CD4-positive, alpha-beta T cell (primary cell): Measurements from ENCODE around the gene RTN4IP1. TPM values are rescaled to one million over a fixed set of nuclear protein-coding genes. Genes with fewer than 3 reads are reported as not detected.

Experiments
- ATAC-seq: fragments of 200-7000 bp; cut with Tn5 transposase; one replicate; pipeline ENCODE4 v1.10.0; 2022; ENCODE audit warnings: mild to moderate bottlenecking; ENCODE audit not compliant: poor library complexity
- CTCF ChIA-PET: fragments of 350-600 bp; sonication (Branson Sonifier 250); formaldehyde crosslinking; loops from one replicate; lab custom pipeline; 2021; ENCODE audit warnings: antibody characterized with exemption, inconsistent platforms; lab: Charles Lee
- POLR2A ChIA-PET: fragments of 350-600 bp; sonication (Branson Sonifier 250); formaldehyde crosslinking; loops from one replicate; lab custom pipeline; 2021; ENCODE audit warnings: antibody characterized with exemption, inconsistent platforms; lab: Charles Lee
- DNase-seq, 14 experiments: peaks; one replicate each; pipeline ENCODE4 v3.0.0-alpha.2; 2013 to 2020; ENCODE audit warnings: mixed read lengths in 2 of 14
- H3K27ac ChIP-seq, 2 donors: one replicate each; pipeline versions ENCODE4 v1.5.1 to v1.7.0; 2013; ENCODE audit warnings: low read length in 2 of 2, low read depth in 1 of 2, mild to moderate bottlenecking in 1 of 2
- H3K27me3 ChIP-seq, 2 experiments: 1 replicate in 1 of 2; 2 replicates in 1 of 2; pipeline versions ENCODE4 v1.6.1 to v1.7.0; 2013; ENCODE audit warnings: low read length in 2 of 2, control low read depth in 1 of 2, mild to moderate bottlenecking in 1 of 2, moderate library complexity in 1 of 2; ENCODE audit not compliant: insufficient read depth in 2 of 2, control insufficient read depth in 1 of 2
- H3K36me3 ChIP-seq: one replicate; pipeline ENCODE4 v1.6.1; 2013; ENCODE audit warnings: low read length, control low read depth; ENCODE audit not compliant: insufficient read depth
- H3K4me1 ChIP-seq: one replicate; pipeline ENCODE4 v1.6.1; 2013; ENCODE audit warnings: low read length, control low read depth; ENCODE audit not compliant: insufficient read depth
- H3K4me3 ChIP-seq: one replicate; pipeline ENCODE4 v1.5.1; 2013; ENCODE audit warnings: mild to moderate bottlenecking, low read length, moderate library complexity
- H3K9me3 ChIP-seq, 2 experiments: 1 replicate in 1 of 2; 2 replicates in 1 of 2; pipeline versions ENCODE4 v1.6.1 to v1.7.0; 2013; ENCODE audit warnings: low read length in 2 of 2, mild to moderate bottlenecking in 2 of 2, control low read depth in 1 of 2, moderate library complexity in 1 of 2; ENCODE audit not compliant: control insufficient read depth in 1 of 2, insufficient read depth in 1 of 2
- H3K27ac Mint-ChIP-seq: one replicate; pipeline ENCODE4 v1.8.0; 2020; ENCODE audit warnings: mixed read lengths
- H3K27me3 Mint-ChIP-seq: one replicate; pipeline ENCODE4 v1.8.0; 2021; ENCODE audit warnings: mixed read lengths
- H3K36me3 Mint-ChIP-seq: one replicate; pipeline ENCODE4 v1.8.0; 2021; ENCODE audit warnings: low read depth, mixed read lengths
- H3K4me1 Mint-ChIP-seq: one replicate; pipeline ENCODE4 v1.8.0; 2021; ENCODE audit warnings: low read depth, mixed read lengths
- H3K4me3 Mint-ChIP-seq: one replicate; pipeline ENCODE4 v1.8.0; 2020; ENCODE audit warnings: mild to moderate bottlenecking, mixed read lengths
- H3K9me3 Mint-ChIP-seq: one replicate; pipeline ENCODE4 v1.8.0; 2020; ENCODE audit warnings: mixed read lengths
- intact Hi-C, 2 experiments: fragments of 100-400 bp; cut with DNase I in 1 of 2; cut with micrococcal nuclease in 1 of 2; formaldehyde crosslinking; loops; one replicate each; pipeline versions ENCODE4 v1.15.1 to v1.9.0; 2023 to 2025; cut with DNase I, micrococcal nuclease
- total RNA-seq, 174 experiments: library from RNA in 2 of 174; stranded (reverse) in 2 of 174; gene quantifications; one replicate each; pipeline ENCODE4 v1.2.3 and lab custom pipeline; 2021 to 2026
- TF ChIP-seq, protein P1 (sequence below): fragments of 200-600 bp; IDR thresholded peaks from one replicate; pipeline ENCODE4 v1.8.0; 2022; ENCODE audit warnings: antibody characterized with exemption, mild to moderate bottlenecking

The RTN4IP1 gene
- total RNA-seq, 2 experiments from 2014 or later: 2.4 to 2.5 TPM

DNA sequence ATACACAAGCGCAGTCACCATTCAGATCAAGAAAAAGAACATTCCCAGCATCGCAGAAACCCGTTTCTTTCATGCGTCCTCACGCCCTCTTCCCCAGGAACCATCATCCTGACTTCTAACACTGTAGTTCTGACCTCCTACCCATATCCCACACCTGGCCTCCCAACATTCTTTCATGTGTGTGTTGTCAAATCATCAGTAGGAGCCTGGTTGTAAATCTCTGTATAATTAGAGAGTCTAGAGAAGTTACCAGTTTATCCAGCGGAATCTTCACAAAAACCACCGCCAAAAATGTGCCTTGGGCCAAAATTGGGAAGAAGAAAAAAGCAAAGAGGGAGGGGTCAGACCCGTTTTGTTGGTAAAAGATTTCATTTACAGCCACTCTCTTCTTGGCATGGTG is 91.6 kb downstream of the RTN4IP1 start:
- peak overlapping the region; percentile 8 to 37 for H3K27ac ChIP-seq
- no peak for ATAC-seq

DNA sequence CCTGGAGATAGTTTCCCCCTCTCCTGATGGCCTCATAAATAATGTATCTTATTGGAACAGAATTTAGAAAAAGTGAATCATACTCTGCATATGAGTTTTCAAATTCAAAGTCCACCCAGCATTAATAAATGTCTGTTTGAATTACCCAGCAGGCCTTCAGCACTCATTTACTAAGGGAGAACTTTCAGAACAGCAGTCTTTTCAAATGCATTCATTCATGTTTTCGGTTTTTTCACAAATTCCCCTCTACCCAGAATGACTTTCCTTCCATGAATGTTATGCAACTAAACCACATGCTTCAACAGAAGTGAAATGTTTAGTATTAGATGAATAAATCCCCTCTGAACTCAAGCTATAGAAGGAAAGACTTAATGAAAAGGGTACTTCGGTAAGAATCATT is 92.4 kb downstream of the RTN4IP1 start:
- Histone ChIP-seq H3K4me3 (no peak overlapping the region), H3K27me3 (no peaks in the 10 kb centered on the region), H3K9me3 (no peaks in the 10 kb centered on the region), H3K27ac (peak overlapping the region in 1 of 2 donors; percentile 31), H3K36me3 (peaks cover 65% of the 10 kb centered on the region), H3K4me1 (peaks cover 24% of the 10 kb centered on the region)
- TF ChIP-seq, protein P1, sequence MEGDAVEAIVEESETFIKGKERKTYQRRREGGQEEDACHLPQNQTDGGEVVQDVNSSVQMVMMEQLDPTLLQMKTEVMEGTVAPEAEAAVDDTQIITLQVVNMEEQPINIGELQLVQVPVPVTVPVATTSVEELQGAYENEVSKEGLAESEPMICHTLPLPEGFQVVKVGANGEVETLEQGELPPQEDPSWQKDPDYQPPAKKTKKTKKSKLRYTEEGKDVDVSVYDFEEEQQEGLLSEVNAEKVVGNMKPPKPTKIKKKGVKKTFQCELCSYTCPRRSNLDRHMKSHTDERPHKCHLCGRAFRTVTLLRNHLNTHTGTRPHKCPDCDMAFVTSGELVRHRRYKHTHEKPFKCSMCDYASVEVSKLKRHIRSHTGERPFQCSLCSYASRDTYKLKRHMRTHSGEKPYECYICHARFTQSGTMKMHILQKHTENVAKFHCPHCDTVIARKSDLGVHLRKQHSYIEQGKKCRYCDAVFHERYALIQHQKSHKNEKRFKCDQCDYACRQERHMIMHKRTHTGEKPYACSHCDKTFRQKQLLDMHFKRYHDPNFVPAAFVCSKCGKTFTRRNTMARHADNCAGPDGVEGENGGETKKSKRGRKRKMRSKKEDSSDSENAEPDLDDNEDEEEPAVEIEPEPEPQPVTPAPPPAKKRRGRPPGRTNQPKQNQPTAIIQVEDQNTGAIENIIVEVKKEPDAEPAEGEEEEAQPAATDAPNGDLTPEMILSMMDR: no peak
- no peak for DNase-seq
- Mint-ChIP-seq H3K27ac (peak overlapping the region; percentile 66), H3K36me3 (peaks cover 91% of the 10 kb centered on the region), H3K27me3 (no peaks in the 10 kb centered on the region), H3K9me3 (no peaks in the 10 kb centered on the region), H3K4me3 (peak overlapping the region; percentile 13), H3K4me1 (peaks cover 78% of the 10 kb centered on the region)
- ChIA-PET POLR2A (interaction anchor here (6.0 kb wide), 1 partner anchor 16 kb away, joined by 38 read pairs; no protein-coding TSS in a partner anchor), CTCF (interaction anchor here (5.7 kb wide), 1 partner anchor 25 kb away, joined by 31 read pairs; no protein-coding TSS in a partner anchor)
- intact Hi-C loops: loop anchor here in 1 of 2 experiments (10.0 kb wide), 1 partner anchor 542 kb away; no protein-coding TSS in a partner anchor
- no peak for ATAC-seq

More for the DNA sequence above, 91.6 kb downstream of the RTN4IP1 start:
- Mint-ChIP-seq H3K4me1 (peaks cover 72% of the 10 kb centered on the region), H3K9me3 (no peaks in the 10 kb centered on the region), H3K27ac (peak overlapping the region; percentile 66), H3K27me3 (no peaks in the 10 kb centered on the region), H3K4me3 (peak overlapping the region; percentile 13), H3K36me3 (peaks cover 87% of the 10 kb centered on the region)
- no peak for DNase-seq
- Histone ChIP-seq H3K27me3 (no peaks in the 10 kb centered on the region), H3K36me3 (peaks cover 64% of the 10 kb centered on the region), H3K4me3 (no peak overlapping the region), H3K9me3 (no peaks in the 10 kb centered on the region), H3K4me1 (peaks cover 24% of the 10 kb centered on the region)
- intact Hi-C loops: loop anchor here (2.0 to 10.0 kb wide), 2 partner anchors 17 to 543 kb away; no protein-coding TSS in a partner anchor
- ChIA-PET CTCF (interaction anchor here (5.7 kb wide), 1 partner anchor 26 kb away, joined by 31 read pairs; no protein-coding TSS in a partner anchor), POLR2A (interaction anchor here (1.1 to 6.0 kb wide), 3 partner anchors 17 to 212 kb away, joined by 4 to 38 read pairs (median 14); partner anchors contain the start of gene ATG5)
- TF ChIP-seq, protein P1: no peak

DNA sequence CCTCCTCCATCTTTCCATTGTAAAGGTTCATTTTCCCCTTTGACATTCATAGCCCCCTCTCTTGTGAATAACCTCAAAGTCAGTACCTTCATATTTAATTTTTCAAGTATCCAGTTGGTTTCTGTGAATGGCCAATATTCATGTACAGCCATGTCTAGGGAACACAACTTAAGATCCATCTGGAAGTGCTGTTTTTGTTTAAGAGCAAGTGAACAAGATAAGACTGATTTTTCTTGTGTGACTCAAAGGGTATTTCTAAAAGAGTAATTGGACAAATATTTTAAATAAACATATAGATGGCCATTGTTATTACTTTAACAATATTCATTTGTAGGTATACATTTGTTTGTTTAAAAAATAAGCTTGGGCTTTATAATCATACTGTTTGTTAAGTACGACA is 92.9 kb downstream of the RTN4IP1 start:
- intact Hi-C loops: loop anchor here in 1 of 2 experiments (10.0 kb wide), 1 partner anchor 542 kb away; no protein-coding TSS in a partner anchor
- no peaks in the 10 kb centered on the region for H3K9me3 Mint-ChIP-seq
- H3K36me3 Mint-ChIP-seq: peaks cover 91% of the 10 kb centered on the region
- no peaks in the 10 kb centered on the region for H3K27me3 Mint-ChIP-seq
- H3K4me1 ChIP-seq: peaks cover 24% of the 10 kb centered on the region
- CTCF ChIA-PET: interaction anchor here (5.7 kb wide), 1 partner anchor 25 kb away, joined by 31 read pairs; no protein-coding TSS in a partner anchor
- H3K36me3 ChIP-seq: peaks cover 65% of the 10 kb centered on the region
- H3K27ac ChIP-seq: no peak overlapping the region
- no peak overlapping the region for H3K4me3 ChIP-seq
- peaks cover 83% of the 10 kb centered on the region for H3K4me1 Mint-ChIP-seq
- ATAC-seq (no peak), DNase-seq (no peak)
- H3K9me3 ChIP-seq: no peaks in the 10 kb centered on the region
- peak overlapping the region; percentile 66 for H3K27ac Mint-ChIP-seq
- TF ChIP-seq, protein P1: no peak
- H3K4me3 Mint-ChIP-seq: no peak overlapping the region
- no peaks in the 10 kb centered on the region for H3K27me3 ChIP-seq
- POLR2A ChIA-PET: interaction anchor here (6.0 kb wide), 1 partner anchor 15 kb away, joined by 38 read pairs; no protein-coding TSS in a partner anchor
